ENCODE results near the gene NEO1.

DNA sequence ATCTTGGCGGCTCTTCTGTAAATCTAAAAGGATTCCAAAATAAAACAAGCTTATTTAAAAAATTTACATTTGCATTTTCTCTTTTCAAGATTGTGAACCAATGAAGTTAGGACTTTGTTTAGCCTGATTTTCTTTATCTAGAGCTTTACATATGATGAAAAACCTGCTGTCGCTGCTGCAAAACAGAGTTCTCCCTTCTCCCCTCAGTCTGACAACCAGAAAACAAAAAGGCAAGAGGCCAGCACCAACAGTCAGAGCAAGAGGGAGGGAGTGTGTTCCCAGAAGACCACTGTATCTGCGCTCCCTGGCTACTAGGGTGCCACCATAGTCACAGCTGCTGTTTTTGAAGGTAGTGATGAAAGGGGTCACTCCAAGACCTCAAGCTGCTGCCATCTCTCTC, 33.1 kb upstream of the NEO1 start:
- no peak for TF ChIP-seq POLR2AphosphoS5 (IDR thresholded peaks at IDR 0.05; ENCODE audit: low read depth)
- TF ChIP-seq, protein P1, sequence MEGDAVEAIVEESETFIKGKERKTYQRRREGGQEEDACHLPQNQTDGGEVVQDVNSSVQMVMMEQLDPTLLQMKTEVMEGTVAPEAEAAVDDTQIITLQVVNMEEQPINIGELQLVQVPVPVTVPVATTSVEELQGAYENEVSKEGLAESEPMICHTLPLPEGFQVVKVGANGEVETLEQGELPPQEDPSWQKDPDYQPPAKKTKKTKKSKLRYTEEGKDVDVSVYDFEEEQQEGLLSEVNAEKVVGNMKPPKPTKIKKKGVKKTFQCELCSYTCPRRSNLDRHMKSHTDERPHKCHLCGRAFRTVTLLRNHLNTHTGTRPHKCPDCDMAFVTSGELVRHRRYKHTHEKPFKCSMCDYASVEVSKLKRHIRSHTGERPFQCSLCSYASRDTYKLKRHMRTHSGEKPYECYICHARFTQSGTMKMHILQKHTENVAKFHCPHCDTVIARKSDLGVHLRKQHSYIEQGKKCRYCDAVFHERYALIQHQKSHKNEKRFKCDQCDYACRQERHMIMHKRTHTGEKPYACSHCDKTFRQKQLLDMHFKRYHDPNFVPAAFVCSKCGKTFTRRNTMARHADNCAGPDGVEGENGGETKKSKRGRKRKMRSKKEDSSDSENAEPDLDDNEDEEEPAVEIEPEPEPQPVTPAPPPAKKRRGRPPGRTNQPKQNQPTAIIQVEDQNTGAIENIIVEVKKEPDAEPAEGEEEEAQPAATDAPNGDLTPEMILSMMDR (IDR thresholded peaks at IDR 0.05; ENCODE audit: insufficient read depth, low read length): no peak
